Endothelial cell (in vitro differentiated cells): Measurements from ENCODE around the gene CNOT2. TPM values are rescaled to one million over a fixed set of nuclear protein-coding genes. Genes with fewer than 3 reads are reported as not detected.

Experiments
- DNase-seq: peaks from one replicate; pipeline ENCODE4 v3.0.0; 2021; ENCODE audit warnings: low spot score
- H3K27ac Mint-ChIP-seq: one replicate; pipeline ENCODE4 v1.8.0; 2021; ENCODE audit warnings: mixed read lengths, inconsistent platforms; ENCODE audit not compliant: unreplicated experiment
- H3K27me3 Mint-ChIP-seq: one replicate; pipeline ENCODE4 v1.8.0; 2021; ENCODE audit warnings: mild to moderate bottlenecking, moderate library complexity, mixed read lengths, inconsistent platforms; ENCODE audit not compliant: unreplicated experiment
- H3K36me3 Mint-ChIP-seq: one replicate; pipeline ENCODE4 v1.8.0; 2021; ENCODE audit warnings: mild to moderate bottlenecking, low read depth, mixed read lengths, inconsistent platforms; ENCODE audit not compliant: unreplicated experiment
- H3K4me1 Mint-ChIP-seq: one replicate; pipeline ENCODE4 v1.8.0; 2021; ENCODE audit warnings: mild to moderate bottlenecking, mixed read lengths, inconsistent platforms; ENCODE audit not compliant: unreplicated experiment
- H3K4me3 Mint-ChIP-seq: one replicate; pipeline ENCODE4 v1.8.0; 2021; ENCODE audit warnings: mild to moderate bottlenecking, mixed read lengths, inconsistent platforms; ENCODE audit not compliant: unreplicated experiment
- H3K9me3 Mint-ChIP-seq: one replicate; pipeline ENCODE4 v1.8.0; 2021; ENCODE audit warnings: mixed read lengths, inconsistent platforms; ENCODE audit not compliant: unreplicated experiment
- total RNA-seq: library from RNA; stranded (reverse); fragmentation: NEBNext Ultra II Directional; extraction: Animal tissue kit (Norgen Biotek cat#: 25700); gene quantifications from one replicate; pipeline ENCODE4 v1.2.1, GENCODE V29; 2021; ENCODE audit not compliant: unreplicated experiment
- TF ChIP-seq, protein P1 (sequence below): fragments of 200-600 bp; sonication (generic); IDR thresholded peaks from one replicate; pipeline ENCODE4 v1.5.0; 2021; ENCODE audit warnings: antibody characterized with exemption; ENCODE audit not compliant: unreplicated experiment

Gene CNOT2
- total RNA-seq, 1 donor from 2014 or later = 136 TPM

DNA sequence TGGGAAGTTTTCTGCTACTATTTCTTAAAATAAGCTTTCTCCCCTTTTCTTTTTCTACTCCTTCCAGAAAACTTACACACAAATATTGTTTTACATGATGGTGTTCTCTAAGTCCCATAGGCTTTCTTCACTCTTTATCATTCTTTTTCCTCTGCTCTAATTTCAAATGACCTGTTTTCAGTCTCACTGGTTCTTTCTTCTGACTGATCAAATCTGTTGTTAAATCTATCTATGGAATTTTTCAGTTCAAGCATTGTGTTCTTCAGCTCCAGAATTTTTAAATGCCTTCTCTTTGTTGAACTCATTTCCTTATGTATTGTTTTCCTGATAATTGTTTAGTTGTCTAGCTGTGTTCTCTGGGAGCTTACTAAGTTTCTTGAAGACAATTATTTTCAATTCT lies 29.5 kb upstream of the CNOT2 start:
- Mint-ChIP-seq H3K4me1 (no peaks in the 10 kb centered on the region), H3K36me3 (peaks cover 32% of the 10 kb centered on the region), H3K9me3 (peaks cover 9% of the 10 kb centered on the region), H3K4me3 (no peak overlapping the region), H3K27ac (no peak overlapping the region), H3K27me3 (peaks cover 2% of the 10 kb centered on the region)
- no peak for DNase-seq
- TF ChIP-seq, protein P1, sequence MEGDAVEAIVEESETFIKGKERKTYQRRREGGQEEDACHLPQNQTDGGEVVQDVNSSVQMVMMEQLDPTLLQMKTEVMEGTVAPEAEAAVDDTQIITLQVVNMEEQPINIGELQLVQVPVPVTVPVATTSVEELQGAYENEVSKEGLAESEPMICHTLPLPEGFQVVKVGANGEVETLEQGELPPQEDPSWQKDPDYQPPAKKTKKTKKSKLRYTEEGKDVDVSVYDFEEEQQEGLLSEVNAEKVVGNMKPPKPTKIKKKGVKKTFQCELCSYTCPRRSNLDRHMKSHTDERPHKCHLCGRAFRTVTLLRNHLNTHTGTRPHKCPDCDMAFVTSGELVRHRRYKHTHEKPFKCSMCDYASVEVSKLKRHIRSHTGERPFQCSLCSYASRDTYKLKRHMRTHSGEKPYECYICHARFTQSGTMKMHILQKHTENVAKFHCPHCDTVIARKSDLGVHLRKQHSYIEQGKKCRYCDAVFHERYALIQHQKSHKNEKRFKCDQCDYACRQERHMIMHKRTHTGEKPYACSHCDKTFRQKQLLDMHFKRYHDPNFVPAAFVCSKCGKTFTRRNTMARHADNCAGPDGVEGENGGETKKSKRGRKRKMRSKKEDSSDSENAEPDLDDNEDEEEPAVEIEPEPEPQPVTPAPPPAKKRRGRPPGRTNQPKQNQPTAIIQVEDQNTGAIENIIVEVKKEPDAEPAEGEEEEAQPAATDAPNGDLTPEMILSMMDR = no peak

DNA sequence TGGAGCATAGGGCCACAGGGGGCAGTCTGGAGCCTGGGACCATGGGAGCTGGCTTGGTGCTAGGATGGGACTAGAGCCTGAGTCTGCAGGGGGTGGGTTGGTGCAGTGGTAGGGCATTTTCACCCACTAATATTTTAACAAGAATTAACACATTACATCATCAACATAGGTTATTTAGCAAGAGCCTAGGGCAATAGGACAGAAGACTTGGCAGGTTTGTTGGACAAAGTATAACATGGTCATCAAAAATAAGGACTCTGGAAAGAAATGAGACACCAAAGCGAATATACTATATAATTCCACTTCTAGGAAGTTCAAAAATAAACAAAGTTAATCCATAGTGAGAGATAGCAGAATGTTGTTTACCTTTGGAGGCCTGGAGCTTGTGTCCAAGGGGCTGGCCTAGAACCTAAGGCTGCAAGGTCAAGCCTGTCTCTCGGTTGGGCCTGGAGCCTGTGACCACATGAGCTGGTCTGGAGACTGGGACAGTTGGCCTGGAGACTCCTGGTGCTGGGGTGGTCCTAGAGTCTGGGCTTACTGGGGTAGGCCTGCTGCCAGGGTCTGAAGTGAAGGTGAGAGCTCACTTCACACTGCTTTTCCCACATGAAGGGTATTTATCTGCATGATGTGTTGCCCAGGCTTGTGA lies 28.1 kb upstream of the CNOT2 start:
- DNase-seq = no peak
- TF ChIP-seq, protein P1 = no peak
- Mint-ChIP-seq H3K9me3 (peaks cover 9% of the 10 kb centered on the region), H3K27me3 (peaks cover 2% of the 10 kb centered on the region), H3K4me1 (no peaks in the 10 kb centered on the region), H3K36me3 (peaks cover 32% of the 10 kb centered on the region), H3K27ac (no peak overlapping the region), H3K4me3 (no peak overlapping the region)

DNA sequence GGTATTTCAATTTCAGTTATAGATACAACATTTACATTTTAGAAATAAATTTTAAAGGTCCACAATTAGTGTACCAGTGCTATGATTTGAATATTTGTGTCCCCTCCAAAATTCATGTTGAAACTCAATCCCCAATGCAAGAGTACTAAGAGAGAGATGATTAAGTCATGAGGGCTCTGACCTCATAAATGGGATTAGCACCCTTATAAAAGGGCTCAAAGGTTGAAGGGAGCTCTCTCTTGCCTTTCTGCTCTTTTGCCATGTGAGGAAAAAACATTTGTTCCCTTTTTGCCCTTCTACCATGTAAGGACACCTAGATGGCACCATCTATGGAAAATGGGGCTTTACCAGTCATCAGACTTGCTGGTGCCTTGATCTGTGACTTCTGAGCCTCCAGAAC lies 25.8 kb upstream of the CNOT2 start:
- Mint-ChIP-seq H3K36me3 (peaks cover 28% of the 10 kb centered on the region), H3K4me1 (no peaks in the 10 kb centered on the region), H3K27me3 (peaks cover 2% of the 10 kb centered on the region), H3K4me3 (no peak overlapping the region), H3K27ac (no peak overlapping the region), H3K9me3 (peaks cover 9% of the 10 kb centered on the region)
- DNase-seq = no peak
- TF ChIP-seq, protein P1 = no peak

DNA sequence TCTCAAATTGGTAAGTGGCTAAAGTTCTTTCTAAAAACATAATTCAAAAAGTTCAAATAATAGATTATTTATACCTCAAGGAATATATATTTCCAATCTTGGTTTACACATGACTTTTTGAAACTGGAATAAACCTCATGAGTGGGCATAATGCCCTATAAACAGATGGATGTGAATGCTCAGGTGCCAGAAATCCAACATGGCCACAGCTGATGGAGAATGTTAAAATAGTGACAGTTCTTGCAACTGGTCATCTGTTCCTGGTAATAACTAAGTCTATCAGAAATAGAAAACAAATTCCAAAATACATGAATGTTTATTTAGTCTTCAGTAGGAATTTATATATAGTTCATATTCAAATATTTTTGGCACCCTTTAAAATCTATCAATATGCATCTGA lies 21.6 kb upstream of the CNOT2 start:
- Mint-ChIP-seq H3K36me3 (no peaks in the 10 kb centered on the region), H3K9me3 (no peaks in the 10 kb centered on the region), H3K27ac (no peak overlapping the region), H3K27me3 (peaks cover 2% of the 10 kb centered on the region), H3K4me3 (no peak overlapping the region), H3K4me1 (no peaks in the 10 kb centered on the region)
- no peak for DNase-seq
- TF ChIP-seq, protein P1 = no peak

DNA sequence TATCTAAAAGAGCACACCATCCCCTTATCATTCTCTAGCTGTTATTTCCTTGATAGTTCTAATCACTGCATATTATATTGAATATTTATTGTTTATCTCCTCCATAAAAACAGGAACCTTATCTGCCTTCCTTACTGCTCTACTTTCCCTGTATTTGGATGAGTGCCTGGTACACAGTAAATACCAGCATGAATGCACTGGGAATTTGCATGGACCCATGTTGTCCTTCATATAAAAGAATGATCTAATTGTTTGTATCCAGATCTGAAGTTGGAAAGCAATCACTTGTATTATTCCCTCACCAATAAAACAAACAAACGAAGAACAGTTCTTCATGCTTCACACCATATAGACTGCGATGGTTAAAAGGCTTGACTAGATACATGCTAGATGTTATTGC lies 15.3 kb upstream of the CNOT2 start:
- TF ChIP-seq, protein P1 = no peak
- Mint-ChIP-seq H3K27ac (no peak overlapping the region), H3K4me1 (no peaks in the 10 kb centered on the region), H3K36me3 (no peaks in the 10 kb centered on the region), H3K4me3 (no peak overlapping the region), H3K9me3 (no peaks in the 10 kb centered on the region), H3K27me3 (peaks cover 2% of the 10 kb centered on the region)
- no peak for DNase-seq
